GM18861 (cell line): ENCODE results near the gene PPP4R4.

ENCODE experiments used
- ATAC-seq: cut with Tn5 transposase; IDR thresholded peaks from one replicate; pipeline ENCODE4 v1.9.1; 2021; ENCODE audit not compliant: unreplicated experiment

PPP4R4 gene, protein sequence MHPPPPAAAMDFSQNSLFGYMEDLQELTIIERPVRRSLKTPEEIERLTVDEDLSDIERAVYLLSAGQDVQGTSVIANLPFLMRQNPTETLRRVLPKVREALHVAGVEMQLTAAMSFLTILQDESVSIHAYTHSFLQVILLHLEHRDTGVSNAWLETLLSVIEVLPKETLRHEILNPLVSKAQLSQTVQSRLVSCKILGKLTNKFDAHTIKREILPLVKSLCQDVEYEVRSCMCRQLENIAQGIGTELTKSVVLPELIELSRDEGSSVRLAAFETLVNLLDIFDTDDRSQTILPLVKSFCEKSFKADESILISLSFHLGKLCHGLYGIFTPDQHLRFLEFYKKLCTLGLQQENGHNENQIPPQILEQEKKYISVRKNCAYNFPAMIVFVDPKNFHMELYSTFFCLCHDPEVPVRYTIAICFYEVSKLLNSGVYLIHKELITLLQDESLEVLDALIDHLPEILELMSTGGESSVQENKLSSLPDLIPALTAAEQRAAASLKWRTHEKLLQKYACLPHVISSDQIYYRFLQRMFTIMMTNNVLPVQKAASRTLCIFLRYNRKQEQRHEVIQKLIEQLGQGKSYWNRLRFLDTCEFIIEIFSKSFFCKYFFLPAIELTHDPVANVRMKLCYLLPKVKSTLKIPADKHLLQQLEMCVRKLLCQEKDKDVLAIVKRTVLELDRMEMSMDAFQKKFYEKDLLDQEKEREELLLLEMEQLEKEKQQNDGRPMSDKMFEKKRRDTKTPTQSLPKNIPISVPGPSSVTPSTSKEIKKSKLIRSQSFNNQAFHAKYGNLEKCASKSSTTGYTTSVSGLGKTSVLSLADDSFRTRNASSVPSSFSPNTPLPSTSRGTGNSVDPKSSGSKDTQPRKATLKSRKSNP

DNA sequence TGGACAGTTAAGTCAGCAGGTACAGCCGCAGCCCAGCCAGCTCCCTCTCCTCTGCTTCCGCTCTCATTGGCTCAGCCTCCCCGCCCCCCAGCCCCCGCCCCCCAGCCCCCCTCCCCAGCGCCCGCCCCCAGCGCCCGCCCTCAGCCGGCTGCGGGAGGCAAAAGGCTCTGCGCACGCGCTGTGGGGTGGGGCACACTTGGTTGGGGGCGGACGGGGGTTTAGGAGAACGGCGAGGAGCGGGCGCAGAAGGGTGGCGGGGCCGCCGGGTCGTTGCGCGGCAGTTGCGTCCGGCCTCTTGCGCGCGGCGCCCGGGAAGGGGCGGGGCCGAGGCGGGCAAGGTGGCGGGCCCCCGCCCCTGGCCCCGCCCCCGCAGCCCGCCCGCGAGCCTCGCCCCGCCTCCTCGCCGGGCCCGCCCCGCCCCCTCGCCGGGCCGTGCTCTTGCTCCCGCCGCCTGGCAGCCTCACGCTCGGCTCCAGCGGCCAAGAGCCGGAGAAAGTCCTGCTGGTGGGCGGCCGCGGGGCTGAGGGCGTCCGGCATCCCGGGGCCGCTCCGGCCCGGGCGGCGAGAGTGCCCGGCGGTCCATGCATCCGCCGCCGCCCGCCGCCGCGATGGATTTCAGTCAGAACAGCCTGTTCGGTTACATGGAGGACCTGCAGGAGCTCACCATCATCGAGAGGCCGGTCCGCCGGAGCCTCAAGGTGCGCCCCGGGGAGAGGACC is at the start of gene PPP4R4:
TSS of gene PPP4R4 (plus strand) at position 438 of the 719 bp plus-strand sequence. CDS start at position 582, 144 bp downstream.
- ATAC-seq: peak; percentile 64

DNA sequence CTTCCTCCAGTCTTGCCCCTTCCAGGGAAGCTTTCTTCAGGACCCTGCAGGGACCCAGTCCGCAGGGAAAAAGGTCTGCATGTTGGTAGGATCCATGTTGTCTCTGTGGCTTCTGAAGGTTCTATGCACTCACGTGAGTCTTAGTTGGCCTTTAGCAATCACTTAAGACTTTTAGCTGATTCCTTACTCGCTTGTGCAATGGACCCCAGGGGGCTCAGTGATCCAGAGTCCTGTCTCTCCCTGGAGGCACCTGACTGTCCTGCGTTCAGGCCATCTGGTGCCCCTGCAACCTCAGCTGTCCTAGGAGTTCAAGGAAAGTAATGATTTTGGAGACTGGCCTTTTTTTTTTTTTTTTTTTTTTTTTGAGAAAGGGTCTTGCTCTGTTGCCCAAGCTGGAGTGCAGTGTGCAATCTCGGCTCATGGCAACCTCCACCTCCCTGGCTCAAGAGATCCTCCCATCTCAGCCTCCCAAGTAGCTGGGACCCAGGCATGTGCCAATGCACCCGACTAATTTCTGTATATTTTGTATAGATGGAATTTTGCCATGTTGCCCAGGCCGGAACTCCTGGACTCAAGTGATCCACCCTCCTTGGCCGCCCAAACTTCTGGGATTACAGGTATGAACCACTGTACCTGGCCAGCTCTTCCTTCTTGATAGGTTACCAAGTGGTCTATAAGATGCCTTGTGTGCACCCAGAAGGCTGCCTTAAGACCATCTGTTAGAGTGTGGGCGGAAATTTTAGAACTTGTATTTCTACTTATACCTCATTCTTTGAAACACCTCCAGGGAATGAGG is 49.3 kb upstream of the PPP4R4 start:
- ATAC-seq: no peak

DNA sequence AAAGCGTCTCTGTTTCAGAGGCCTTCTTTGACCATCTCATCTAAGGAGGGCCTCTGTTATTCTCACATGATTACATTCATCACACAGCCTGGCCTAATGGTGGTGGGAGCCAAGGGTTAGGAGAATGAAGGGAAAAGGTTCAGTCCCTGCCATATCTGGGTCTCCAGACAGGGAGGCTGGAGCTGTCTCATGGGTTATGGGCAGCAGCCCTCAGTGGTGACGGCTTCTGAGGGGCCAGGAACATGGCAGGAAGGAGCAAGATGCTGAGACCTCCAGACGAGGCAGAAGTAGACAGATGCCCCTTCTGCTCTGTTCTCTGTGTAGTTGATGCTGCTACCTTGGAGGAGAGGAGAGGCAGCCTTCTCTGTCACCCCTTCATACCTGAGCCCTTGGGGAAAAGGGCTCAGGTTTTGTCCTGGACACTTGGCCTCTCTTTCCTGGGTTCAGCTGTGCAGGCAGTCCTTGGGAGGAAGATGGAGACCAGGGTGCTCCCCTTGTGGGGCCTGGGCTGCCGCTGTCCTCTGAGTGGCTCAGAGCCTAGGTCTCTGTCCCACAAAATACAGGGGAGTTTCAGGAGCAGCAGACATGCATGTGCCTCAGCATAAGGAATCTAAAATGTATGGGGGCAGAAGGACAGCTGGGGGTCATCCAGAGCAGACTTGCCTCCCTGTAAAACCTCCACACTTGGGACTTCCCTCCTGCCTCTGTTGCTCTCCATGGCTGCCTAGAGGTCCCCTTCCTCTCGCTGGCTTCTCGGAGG is 48.3 kb upstream of the PPP4R4 start:
- no peak for ATAC-seq

DNA sequence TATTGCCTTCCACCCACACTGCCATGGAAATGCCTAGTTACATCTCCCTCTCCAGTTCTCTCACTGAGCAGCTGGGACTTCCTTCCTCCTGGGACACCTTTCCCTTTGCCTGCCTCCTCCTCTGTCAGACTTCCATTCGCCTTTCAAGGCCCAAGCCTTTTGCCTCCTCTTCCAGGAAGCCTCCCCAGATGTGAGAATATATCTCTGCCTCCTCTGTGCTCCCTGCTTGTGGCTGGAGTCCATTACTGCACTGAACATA is 47.8 kb upstream of the PPP4R4 start:
- ATAC-seq: no peak

DNA sequence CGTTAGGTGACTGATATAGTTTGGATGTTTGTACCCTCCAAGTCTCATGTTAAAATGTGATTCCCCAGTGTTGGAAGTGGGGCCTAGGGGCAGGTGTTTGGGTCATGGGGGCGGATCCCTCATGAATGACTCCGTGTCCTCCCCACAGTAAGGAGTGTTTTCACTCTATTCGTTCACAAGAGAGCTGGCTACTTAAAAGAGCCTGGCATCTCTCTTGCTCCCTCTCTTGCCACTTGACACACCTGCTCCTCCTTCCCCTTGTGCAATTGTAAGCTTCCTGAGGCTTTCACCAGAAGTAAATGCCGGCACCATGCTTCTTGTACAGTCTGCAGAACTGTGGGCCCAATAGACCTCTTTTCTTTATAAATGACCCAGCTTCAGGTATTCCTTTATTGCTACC is 47.3 kb upstream of the PPP4R4 start:
- no peak for ATAC-seq

DNA sequence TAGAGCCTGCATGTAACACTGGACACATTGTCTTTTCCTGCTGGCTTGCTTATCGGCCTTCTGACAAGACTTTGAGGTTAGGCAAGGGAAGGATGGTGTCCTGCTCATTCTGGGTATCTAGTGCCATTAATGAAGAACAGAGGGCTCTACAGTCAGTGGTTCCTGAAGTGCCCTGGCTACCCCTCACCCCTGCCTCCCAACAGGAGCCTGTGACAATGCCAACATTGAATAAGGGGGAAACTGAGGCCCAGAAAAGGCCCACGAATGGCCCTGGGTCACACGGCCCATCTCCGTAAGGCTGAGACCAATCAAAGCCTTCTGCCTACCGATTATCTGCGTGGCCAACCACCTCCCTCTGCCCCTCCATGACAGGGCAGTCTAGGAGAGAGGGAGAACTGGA is 46.8 kb upstream of the PPP4R4 start:
- no peak for ATAC-seq

DNA sequence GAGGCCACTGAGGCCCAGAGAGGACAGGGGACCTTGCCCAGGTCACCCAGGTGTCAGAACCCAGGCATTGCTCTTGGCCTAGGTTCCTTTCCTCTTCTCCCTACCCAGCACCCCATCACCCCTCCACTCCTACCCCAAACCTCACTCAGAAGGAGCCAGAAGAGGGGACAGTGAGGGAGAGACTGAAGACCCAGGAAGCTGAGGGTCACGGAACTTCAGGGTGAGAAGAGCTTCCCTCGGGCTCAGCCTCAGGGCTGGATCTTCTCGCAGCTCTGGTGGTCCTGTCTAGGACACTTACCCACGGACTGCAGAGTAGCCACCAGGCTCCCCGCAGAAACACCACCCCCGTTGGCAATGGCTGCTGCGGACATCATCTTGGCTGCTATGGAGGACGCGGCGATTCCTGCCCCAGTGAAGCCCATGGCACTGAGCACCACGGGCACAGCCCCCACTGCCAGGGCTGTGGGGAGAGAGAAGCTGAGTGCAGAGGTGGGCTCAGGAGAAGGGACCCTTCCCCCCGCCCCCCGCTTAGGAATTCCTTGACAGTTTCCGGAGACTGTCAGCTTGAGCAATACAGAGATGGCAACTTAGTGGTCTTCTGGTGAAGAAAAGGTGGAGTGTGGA is 45.8 kb upstream of the PPP4R4 start:
- no peak for ATAC-seq

DNA sequence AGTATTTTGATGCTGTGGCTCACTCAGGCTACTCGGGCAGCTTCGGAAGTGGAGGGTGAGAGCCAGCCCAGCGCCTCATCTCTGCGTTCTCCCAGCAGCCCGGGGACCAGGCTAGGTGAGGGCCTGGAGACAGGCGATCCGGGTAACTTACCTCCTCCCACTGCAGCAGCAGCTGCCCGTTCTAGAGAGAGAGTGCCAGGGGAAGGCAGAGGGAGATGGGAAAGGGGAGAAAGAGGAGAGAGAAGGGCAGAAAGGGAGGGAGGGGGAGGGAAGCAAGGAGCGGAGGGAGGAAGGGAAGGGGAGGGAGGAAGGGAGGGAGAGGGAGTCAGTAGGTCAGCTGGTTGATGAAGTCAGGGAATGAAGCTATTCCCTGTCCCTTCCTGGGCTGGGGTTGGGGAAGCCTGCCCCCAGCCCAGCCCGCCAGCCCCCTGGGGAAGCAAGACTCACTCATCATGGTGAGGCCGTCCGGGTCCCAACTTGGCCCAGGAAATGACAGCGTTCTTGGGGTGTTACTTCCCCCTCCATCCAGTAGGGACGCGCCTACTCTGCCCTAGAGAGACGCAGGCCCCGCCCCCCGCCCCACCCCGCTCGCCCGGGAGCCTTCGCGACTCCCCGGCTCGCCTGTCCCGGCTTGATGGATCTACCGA is 44.9 kb upstream of the PPP4R4 start, which contains the start of gene IFI27L2:
TSS of gene IFI27L2 (minus strand) at position 494 of the 647 bp plus-strand sequence. CDS start at position 454, 40 bp downstream.
- peak; percentile 80 for ATAC-seq

DNA sequence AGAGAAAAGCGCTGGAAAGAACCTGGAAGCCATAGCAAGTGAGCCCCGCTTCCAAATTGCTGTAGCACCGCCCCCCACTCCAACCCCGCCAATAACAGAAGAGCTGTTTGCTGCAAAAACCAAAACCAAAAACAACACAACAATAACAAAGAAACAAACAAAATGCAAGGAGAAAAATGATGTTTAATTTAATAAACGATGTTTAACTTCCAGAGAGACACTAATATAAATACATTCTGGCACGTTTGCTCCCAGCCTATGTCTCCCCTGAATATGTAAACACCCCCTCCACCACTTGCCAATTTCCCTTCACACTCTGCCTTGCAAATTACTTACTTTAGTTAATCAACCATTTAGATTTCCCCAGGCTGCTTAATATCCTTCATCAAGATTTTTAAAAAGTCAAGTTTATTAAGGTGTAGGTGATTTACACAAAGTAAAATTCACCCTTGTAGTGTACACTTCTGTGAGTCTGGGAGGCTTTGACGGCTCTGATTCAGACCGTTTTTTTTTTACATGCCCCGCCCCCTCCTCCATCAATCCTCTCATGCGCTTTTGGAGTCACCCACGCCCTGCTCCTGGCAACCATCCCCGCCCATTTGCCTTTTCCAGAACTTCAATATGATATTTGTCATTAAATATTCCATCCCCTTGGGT is 44.2 kb upstream of the PPP4R4 start:
- ATAC-seq: no peak

DNA sequence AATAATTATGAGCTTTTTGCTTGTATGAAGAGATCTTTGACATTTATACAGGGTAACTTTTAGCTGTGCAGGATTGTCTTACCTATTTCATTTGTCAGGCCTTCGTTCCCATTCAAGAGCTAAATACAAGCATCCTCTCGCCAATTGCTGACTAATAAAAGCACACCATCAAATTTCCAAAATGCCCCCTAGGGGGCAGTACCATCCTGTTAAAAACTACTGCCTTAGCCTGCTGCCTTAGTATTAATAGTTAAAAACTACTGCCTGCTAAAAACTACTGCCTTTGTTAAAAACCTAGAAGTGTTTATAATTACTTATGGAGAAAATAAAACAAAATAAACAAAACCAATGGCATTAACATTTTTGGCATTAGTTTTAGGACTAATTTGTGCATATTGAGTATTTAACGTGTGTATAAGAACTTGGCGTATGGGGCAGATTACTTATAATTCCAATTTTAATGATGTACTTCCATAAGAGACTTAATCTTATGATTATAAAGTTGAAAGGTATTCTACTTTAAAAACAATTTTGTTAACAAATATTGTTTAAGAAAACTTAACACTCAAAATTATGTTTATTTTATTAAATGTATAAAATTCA is 41.7 kb upstream of the PPP4R4 start:
- ATAC-seq: peak; percentile 63

DNA sequence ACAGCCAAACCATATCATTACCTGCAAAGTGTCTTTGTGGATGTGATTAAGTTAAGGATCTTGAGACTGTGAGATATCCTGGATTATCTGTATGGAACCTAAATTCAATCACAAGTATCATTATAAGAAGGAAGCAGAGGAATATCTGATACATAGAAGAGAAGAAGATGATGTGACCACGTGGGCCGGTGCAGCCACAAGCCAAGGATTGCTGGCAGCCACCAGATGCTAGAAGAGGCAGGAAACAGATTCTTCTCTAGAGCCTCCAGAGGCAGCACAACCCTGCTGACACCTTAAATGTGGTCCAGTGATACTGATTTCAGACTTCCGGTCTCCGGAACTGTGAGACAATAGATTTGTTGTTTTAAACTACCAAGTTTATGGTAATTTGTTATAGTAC is 38.6 kb upstream of the PPP4R4 start:
- ATAC-seq: no peak

DNA sequence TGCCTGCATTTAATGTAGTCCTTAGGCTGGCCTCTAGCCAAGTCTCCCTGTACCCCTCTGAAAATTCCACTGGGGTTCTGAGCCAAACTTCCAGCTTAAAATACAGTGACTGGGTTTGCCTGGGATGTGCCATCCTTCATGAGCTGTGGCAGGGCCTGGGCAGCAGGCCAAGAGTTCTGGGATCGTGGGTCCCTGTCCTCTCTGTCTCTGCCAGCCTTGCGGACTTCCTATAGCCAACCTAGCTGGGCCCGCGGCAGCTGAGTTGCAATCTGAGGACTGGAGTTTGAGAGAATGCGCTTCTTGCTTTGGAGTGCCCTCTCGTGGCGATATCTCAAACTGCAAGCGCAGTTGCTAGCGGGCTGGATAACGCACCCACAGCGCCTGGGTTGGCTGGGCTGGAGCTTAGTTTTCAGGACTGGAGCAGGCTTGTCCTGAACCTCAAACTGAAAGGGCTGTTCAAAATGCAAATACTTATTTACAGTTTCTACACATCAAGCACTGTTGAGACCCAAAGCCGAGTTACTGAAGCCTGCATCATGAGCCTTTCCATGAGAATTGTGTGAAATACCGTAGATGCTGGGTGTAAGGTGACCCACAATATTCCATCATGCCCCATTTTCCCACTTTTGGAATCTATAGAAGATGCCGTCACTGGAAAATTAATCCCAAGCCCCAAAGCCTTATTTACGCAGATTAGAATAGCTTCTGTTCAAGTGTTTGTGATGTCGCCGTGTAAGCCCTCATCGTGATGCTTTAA is 37.4 kb upstream of the PPP4R4 start:
- peak; percentile 76 for ATAC-seq

DNA sequence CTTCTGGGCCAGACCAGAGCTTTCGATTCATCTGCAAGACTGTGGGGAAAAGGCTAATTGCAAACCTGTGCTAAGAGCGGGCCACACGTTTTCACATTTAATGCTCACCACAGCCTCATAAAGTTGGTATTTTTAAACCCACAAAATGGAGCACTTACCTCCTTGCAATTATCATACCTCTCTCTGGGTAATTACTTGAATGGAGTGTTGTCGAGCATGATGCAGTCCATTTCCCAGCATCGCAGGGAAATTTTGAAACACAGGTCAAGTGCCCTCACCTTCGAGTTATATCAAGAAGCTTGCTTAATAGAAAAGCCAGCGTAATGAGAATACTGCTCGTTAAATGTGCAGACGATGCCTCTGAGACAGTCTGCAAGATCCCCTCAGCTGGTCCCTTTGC is 35.9 kb upstream of the PPP4R4 start:
- no peak for ATAC-seq

DNA sequence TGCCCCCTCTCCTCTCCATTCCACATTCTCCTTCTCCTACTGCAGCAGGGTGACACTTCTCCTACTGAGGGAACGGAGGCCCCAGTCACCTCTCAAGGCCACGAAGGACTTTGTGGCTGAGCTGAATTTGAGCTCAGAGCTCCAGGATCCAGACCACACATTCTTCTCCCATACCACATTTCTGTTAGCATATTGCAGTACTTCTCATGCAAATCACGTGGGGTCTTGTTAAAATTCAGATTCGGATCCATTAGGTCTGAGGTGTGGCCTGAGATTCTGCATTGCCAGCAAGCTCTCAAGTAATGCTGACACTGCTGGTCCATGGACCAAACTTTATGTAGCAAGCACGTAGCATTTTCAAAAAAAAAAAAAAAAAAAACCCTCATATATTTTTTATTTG is 35.1 kb upstream of the PPP4R4 start:
- no peak for ATAC-seq

DNA sequence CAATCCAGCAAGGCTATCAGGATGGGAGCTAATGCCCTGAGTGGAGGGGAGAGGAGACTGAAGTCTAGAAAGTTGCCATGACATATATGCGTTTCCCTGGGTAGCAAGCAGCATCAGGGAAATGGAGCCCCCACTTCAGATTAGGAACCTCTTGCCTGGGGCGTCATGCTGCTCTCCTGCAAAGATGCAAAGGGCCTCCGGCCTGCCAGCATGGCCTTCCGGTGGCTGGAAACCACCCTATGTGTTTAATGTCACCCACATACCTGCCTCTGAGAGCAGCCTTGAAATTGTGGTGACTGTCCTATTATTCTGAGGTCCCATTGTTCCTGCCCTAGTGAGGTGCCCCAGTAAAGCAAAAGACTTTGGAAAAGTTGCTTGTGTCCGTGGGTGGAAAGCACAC is 34.7 kb upstream of the PPP4R4 start:
- no peak for ATAC-seq

DNA sequence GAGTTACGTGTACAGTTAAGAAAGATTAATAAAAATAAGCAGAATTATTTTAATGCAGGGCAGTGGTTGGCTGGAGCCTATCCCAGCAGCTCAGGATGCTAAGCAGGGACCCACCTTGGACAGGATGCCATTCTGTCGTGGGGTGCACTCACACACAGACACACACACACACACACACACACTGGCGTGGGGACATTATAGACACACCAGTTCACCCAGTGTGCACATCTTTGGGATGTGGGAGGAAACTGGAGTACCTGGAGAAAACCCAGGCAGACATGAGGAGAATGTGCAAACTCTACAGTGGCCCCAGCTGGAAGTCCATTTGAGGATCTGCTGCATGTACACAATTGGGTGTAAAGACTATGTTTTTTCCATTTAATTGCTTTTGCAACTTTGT is 31.9 kb upstream of the PPP4R4 start:
- no peak for ATAC-seq

DNA sequence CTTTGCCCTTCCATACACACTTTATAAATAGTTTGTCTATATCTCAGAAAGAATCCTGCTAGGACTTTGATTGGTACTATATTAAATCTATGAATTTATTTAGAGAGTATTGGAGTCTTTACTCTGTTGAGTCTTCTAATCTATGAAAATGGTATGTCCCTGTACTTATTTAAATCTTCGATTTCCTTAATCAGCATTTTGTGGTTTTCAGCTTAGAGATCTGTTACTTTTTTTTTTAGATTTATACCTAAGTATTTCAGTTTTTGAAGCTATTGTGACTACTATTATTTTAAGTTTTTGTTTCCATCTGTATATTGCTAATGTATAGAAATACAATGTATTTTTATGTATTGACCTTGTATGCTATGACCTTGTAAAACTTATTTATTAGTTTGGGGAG is 31.3 kb upstream of the PPP4R4 start:
- ATAC-seq: no peak
